ENCODE results near the gene HAO2. TPM values are rescaled to one million over a fixed set of nuclear protein-coding genes. Genes with fewer than 3 reads are reported as not detected.

HAO2 gene
- total and polyA plus RNA-seq, 5 donors from 2014 or later: not detected

DNA sequence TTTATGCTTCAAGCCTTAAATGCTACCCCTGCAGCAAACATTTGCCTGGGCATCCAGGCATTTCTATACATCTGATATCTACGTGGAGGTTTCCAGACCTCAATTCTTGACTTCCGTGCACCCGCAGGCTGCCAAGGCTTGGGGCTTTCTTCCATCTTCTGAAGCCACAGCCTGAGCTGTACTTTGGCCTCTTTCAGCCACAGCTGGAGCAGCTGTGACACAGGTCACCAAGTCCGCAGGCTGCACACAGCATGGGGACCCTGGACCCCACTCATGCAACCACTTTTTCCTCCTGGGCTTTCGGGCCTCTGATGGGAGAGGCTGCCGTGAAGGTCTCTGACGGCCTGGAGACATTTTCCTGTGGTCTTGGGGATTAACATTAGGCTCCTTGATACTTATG, 5.4 kb upstream of the HAO2 start:
- peaks cover 12% of the 10 kb centered on the region for H3K27me3 Mint-ChIP-seq
- no peak for DNase-seq

GRCh38 chr1:119364640-119365039, 3.9 kb upstream of the HAO2 start:
- ATAC-seq (ENCODE audit: low read depth in 2 of 2): no peak
- Histone ChIP-seq H3K36me3 (ENCODE audit: control insufficient read depth, insufficient read depth, low read length) (no peaks in the 10 kb centered on the region), H3K4me1 (ENCODE audit: control insufficient read depth, insufficient read depth, low read length, poor library complexity, severe bottlenecking) (no peaks in the 10 kb centered on the region), H3K27me3 (ENCODE audit: control insufficient read depth, insufficient read depth, low read length) (no peaks in the 10 kb centered on the region), H3K4me3 (ENCODE audit: low read depth, low read length) (no peak overlapping the region), H3K9me3 (ENCODE audit: control insufficient read depth in 2 of 2, low read length in 2 of 2) (no peaks in the 10 kb centered on the region), H3K27ac (ENCODE audit: insufficient read depth, low read length, poor library complexity, severe bottlenecking) (no peak overlapping the region)
- peaks cover 0 to 3% (median 0%) of the 10 kb centered on the region in 7 donors for H3K9me3 Mint-ChIP-seq
- no peaks in the 10 kb centered on the region for H3K4me1 Mint-ChIP-seq
- H3K27me3 Mint-ChIP-seq: peaks cover 18% of the 10 kb centered on the region
- H3K36me3 Mint-ChIP-seq: no peaks in the 10 kb centered on the region
- no peak overlapping the region for H3K27ac Mint-ChIP-seq
- DNase-seq: no peak
- H3K4me3 Mint-ChIP-seq: no peak overlapping the region

More for the DNA sequence above, 5.4 kb upstream of the HAO2 start:
- no peaks in the 10 kb centered on the region for H3K9me3 ChIP-seq (ENCODE audit: control insufficient read depth in 2 of 2, low read length in 2 of 2)
- no peak for ATAC-seq (ENCODE audit: low read depth in 2 of 2)
- no peak overlapping the region for H3K4me3 ChIP-seq (ENCODE audit: low read depth, low read length)
- no peaks in the 10 kb centered on the region for H3K36me3 ChIP-seq (ENCODE audit: control insufficient read depth, insufficient read depth, low read length)
- Mint-ChIP-seq H3K4me3 (no peak overlapping the region), H3K36me3 (no peaks in the 10 kb centered on the region), H3K27ac (no peak overlapping the region), H3K9me3 (peaks cover 0 to 1% (median 0%) of the 10 kb centered on the region in 7 donors), H3K4me1 (no peaks in the 10 kb centered on the region)
- no peak overlapping the region for H3K27ac ChIP-seq (ENCODE audit: insufficient read depth, low read length, poor library complexity, severe bottlenecking)
- H3K4me1 ChIP-seq (ENCODE audit: control insufficient read depth, insufficient read depth, low read length, poor library complexity, severe bottlenecking): no peaks in the 10 kb centered on the region
- no peaks in the 10 kb centered on the region for H3K27me3 ChIP-seq (ENCODE audit: control insufficient read depth, insufficient read depth, low read length)

GRCh38 chr1:119366424-119366823, 2.2 kb upstream of the HAO2 start:
- no peaks in the 10 kb centered on the region for H3K27me3 ChIP-seq (ENCODE audit: control insufficient read depth, insufficient read depth, low read length)

GRCh38 chr1:119367432-119368124, 1.0 kb upstream of the HAO2 start:
- no peak overlapping the region for H3K27ac Mint-ChIP-seq
- no peaks in the 10 kb centered on the region for H3K27me3 ChIP-seq (ENCODE audit: control insufficient read depth, insufficient read depth, low read length)
- no peaks in the 10 kb centered on the region for H3K36me3 ChIP-seq (ENCODE audit: control insufficient read depth, insufficient read depth, low read length)
- no peak for ATAC-seq (ENCODE audit: low read depth in 2 of 2)
- no peaks in the 10 kb centered on the region for H3K4me1 ChIP-seq (ENCODE audit: control insufficient read depth, insufficient read depth, low read length, poor library complexity, severe bottlenecking)
- no peak overlapping the region for H3K4me3 Mint-ChIP-seq
- no peak overlapping the region for H3K27ac ChIP-seq (ENCODE audit: insufficient read depth, low read length, poor library complexity, severe bottlenecking)
- H3K4me3 ChIP-seq (ENCODE audit: low read depth, low read length): no peak overlapping the region
- H3K9me3 Mint-ChIP-seq: peaks cover 0 to 6% (median 0%) of the 10 kb centered on the region in 7 donors
- no peaks in the 10 kb centered on the region for H3K9me3 ChIP-seq (ENCODE audit: control insufficient read depth in 2 of 2, low read length in 2 of 2)
- DNase-seq: no peak
- H3K36me3 Mint-ChIP-seq: no peaks in the 10 kb centered on the region
- peaks cover 17% of the 10 kb centered on the region for H3K27me3 Mint-ChIP-seq
- H3K4me1 Mint-ChIP-seq: no peaks in the 10 kb centered on the region

More at GRCh38 chr1:119366424-119366823, 2.2 kb upstream of the HAO2 start:
- no peak overlapping the region for H3K4me3 ChIP-seq (ENCODE audit: low read depth, low read length)
- no peak for DNase-seq
- Mint-ChIP-seq H3K36me3 (no peaks in the 10 kb centered on the region), H3K4me3 (no peak overlapping the region), H3K27me3 (peaks cover 12% of the 10 kb centered on the region), H3K9me3 (peaks cover 0 to 6% (median 0%) of the 10 kb centered on the region in 7 donors), H3K4me1 (no peaks in the 10 kb centered on the region), H3K27ac (no peak overlapping the region)
- no peaks in the 10 kb centered on the region for H3K36me3 ChIP-seq (ENCODE audit: control insufficient read depth, insufficient read depth, low read length)
- no peaks in the 10 kb centered on the region for H3K9me3 ChIP-seq (ENCODE audit: control insufficient read depth in 2 of 2, low read length in 2 of 2)
- H3K27ac ChIP-seq (ENCODE audit: insufficient read depth, low read length, poor library complexity, severe bottlenecking): no peak overlapping the region
- ATAC-seq (ENCODE audit: low read depth in 2 of 2): no peak
- H3K4me1 ChIP-seq (ENCODE audit: control insufficient read depth, insufficient read depth, low read length, poor library complexity, severe bottlenecking): no peaks in the 10 kb centered on the region

DNA sequence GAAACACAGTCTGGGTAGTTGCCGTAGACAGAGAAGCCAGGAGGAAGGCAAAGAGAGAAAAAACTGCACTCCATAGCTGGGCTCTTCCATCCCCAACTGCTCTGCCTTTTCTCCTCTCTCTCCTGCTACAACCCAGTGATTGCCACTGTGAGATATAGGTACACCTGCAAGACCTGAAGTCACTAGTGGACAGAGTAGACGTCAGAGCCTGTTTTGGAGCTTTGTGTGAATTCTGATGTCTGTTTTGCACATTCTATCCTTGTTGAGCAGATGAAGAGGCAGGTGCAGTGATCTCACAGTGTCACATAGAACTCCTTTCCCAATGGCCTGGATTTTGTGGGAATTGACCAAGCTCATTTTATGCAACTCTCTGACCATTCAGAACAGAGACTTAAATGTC, 2.2 kb downstream of the HAO2 start:
- H3K27me3 ChIP-seq (ENCODE audit: control insufficient read depth, insufficient read depth, low read length): peaks cover 3% of the 10 kb centered on the region
- Mint-ChIP-seq H3K4me3 (no peak overlapping the region), H3K4me1 (no peaks in the 10 kb centered on the region), H3K9me3 (peaks cover 0 to 6% (median 0%) of the 10 kb centered on the region in 7 donors), H3K27ac (no peak overlapping the region), H3K36me3 (no peaks in the 10 kb centered on the region), H3K27me3 (peaks cover 28% of the 10 kb centered on the region)
- ATAC-seq (ENCODE audit: low read depth in 2 of 2): no peak
- H3K9me3 ChIP-seq (ENCODE audit: control insufficient read depth in 2 of 2, low read length in 2 of 2): no peaks in the 10 kb centered on the region
- no peaks in the 10 kb centered on the region for H3K36me3 ChIP-seq (ENCODE audit: control insufficient read depth, insufficient read depth, low read length)
- no peaks in the 10 kb centered on the region for H3K4me1 ChIP-seq (ENCODE audit: control insufficient read depth, insufficient read depth, low read length, poor library complexity, severe bottlenecking)
- no peak for DNase-seq
- H3K27ac ChIP-seq (ENCODE audit: insufficient read depth, low read length, poor library complexity, severe bottlenecking): no peak overlapping the region
- no peak overlapping the region for H3K4me3 ChIP-seq (ENCODE audit: low read depth, low read length)

- Mint-ChIP-seq H3K9me3 (peaks cover 0 to 6% (median 0%) of the 10 kb centered on the region in 7 donors), H3K27ac (no peak overlapping the region), H3K4me1 (no peaks in the 10 kb centered on the region), H3K36me3 (no peaks in the 10 kb centered on the region), H3K4me3 (no peak overlapping the region), H3K27me3 (peaks cover 22% of the 10 kb centered on the region)
- Histone ChIP-seq H3K27ac (ENCODE audit: insufficient read depth, low read length, poor library complexity, severe bottlenecking) (no peak overlapping the region), H3K4me1 (ENCODE audit: control insufficient read depth, insufficient read depth, low read length, poor library complexity, severe bottlenecking) (no peaks in the 10 kb centered on the region), H3K4me3 (ENCODE audit: low read depth, low read length) (no peak overlapping the region), H3K9me3 (ENCODE audit: control insufficient read depth in 2 of 2, low read length in 2 of 2) (no peaks in the 10 kb centered on the region), H3K27me3 (ENCODE audit: control insufficient read depth, insufficient read depth, low read length) (peaks cover 3% of the 10 kb centered on the region), H3K36me3 (ENCODE audit: control insufficient read depth, insufficient read depth, low read length) (no peaks in the 10 kb centered on the region)
- no peak for ATAC-seq (ENCODE audit: low read depth in 2 of 2)
- DNase-seq: no peak
Measured at GRCh38 chr1:119371815-119372214, 3.2 kb downstream of the HAO2 start.

DNA sequence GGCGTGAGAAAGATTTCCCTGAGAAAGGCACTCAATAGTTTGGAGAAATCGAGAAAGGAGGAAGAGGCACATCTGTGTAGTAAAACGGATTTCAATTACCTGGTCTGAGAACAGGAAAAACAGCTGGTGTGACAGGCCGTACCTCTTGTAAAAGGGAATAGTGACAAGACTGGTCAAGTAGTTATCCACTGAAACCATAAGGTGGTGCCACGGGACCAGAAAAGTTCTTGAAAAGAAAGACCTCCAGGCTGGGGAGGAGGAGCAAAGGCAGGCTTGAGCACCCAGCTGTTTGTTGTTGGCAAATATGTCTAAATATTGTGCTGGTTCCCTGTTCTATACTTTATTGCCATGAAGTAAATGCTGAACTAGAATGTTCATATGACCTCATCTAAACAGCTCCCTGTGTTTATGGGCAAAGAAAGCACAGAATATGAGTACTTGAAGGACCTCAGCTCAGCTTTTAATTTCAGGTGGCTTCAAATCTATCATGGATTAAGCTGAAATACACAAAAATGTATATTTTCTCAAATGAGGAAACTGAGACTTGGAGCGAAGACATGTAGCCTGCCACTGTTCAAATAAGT, 4.0 kb downstream of the HAO2 start:
- no peaks in the 10 kb centered on the region for H3K36me3 ChIP-seq (ENCODE audit: control insufficient read depth, insufficient read depth, low read length)
- Mint-ChIP-seq H3K4me1 (no peaks in the 10 kb centered on the region), H3K9me3 (peaks cover 0 to 6% (median 0%) of the 10 kb centered on the region in 7 donors), H3K36me3 (no peaks in the 10 kb centered on the region), H3K27me3 (peaks cover 26% of the 10 kb centered on the region), H3K4me3 (no peak overlapping the region), H3K27ac (no peak overlapping the region)
- DNase-seq: no peak
- no peak overlapping the region for H3K27ac ChIP-seq (ENCODE audit: insufficient read depth, low read length, poor library complexity, severe bottlenecking)
- H3K27me3 ChIP-seq (ENCODE audit: control insufficient read depth, insufficient read depth, low read length): peaks cover 3% of the 10 kb centered on the region
- ATAC-seq (ENCODE audit: low read depth in 2 of 2): no peak
- no peak overlapping the region for H3K4me3 ChIP-seq (ENCODE audit: low read depth, low read length)
- H3K4me1 ChIP-seq (ENCODE audit: control insufficient read depth, insufficient read depth, low read length, poor library complexity, severe bottlenecking): no peaks in the 10 kb centered on the region
- H3K9me3 ChIP-seq (ENCODE audit: control insufficient read depth in 2 of 2, low read length in 2 of 2): no peaks in the 10 kb centered on the region

DNA sequence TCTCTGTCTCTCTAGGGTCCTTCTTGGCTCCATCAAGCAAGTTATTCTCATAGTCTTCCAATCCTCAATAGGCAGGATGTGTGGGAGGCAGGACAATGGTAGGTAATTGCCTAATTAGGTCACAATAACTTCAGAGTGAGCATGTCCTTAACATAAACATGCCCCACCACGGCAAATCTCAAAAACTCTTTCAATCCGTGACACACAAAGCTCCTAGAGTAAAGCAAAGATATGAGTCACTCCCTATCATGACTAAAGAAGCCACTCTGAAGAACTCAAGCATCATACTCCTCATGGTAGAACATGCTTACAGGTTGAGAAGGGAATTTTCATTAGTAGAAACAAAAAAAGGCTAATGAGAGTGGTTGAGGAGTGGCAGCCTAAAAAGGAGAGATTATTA, 4.9 kb downstream of the HAO2 start:
- H3K9me3 Mint-ChIP-seq: peaks cover 0 to 6% (median 0%) of the 10 kb centered on the region in 7 donors
- H3K36me3 Mint-ChIP-seq: no peaks in the 10 kb centered on the region
- H3K4me1 Mint-ChIP-seq: no peaks in the 10 kb centered on the region
- no peaks in the 10 kb centered on the region for H3K9me3 ChIP-seq (ENCODE audit: control insufficient read depth in 2 of 2, low read length in 2 of 2)
- ATAC-seq (ENCODE audit: low read depth in 2 of 2) (no peak), DNase-seq (no peak)
- no peaks in the 10 kb centered on the region for H3K4me1 ChIP-seq (ENCODE audit: control insufficient read depth, insufficient read depth, low read length, poor library complexity, severe bottlenecking)
- H3K27ac Mint-ChIP-seq: no peak overlapping the region
- no peak overlapping the region for H3K4me3 Mint-ChIP-seq
- peaks cover 26% of the 10 kb centered on the region for H3K27me3 Mint-ChIP-seq
- H3K36me3 ChIP-seq (ENCODE audit: control insufficient read depth, insufficient read depth, low read length): no peaks in the 10 kb centered on the region
- H3K27ac ChIP-seq (ENCODE audit: insufficient read depth, low read length, poor library complexity, severe bottlenecking): no peak overlapping the region
- H3K27me3 ChIP-seq (ENCODE audit: control insufficient read depth, insufficient read depth, low read length): peaks cover 3% of the 10 kb centered on the region
- no peak overlapping the region for H3K4me3 ChIP-seq (ENCODE audit: low read depth, low read length)
